ENCODE results near the gene TEX264. TPM values are rescaled to one million over a fixed set of nuclear protein-coding genes. Genes with fewer than 3 reads are reported as not detected.
"Not testable (repeated sequence)": the region's sequence is repeated elsewhere in the genome, so short reads cannot be mapped to it uniquely, and the experiment has no call there.

The TEX264 gene
- total and polyA plus RNA-seq, 2 experiments from 2014 or later: 74.1 to 83.9 TPM

DNA sequence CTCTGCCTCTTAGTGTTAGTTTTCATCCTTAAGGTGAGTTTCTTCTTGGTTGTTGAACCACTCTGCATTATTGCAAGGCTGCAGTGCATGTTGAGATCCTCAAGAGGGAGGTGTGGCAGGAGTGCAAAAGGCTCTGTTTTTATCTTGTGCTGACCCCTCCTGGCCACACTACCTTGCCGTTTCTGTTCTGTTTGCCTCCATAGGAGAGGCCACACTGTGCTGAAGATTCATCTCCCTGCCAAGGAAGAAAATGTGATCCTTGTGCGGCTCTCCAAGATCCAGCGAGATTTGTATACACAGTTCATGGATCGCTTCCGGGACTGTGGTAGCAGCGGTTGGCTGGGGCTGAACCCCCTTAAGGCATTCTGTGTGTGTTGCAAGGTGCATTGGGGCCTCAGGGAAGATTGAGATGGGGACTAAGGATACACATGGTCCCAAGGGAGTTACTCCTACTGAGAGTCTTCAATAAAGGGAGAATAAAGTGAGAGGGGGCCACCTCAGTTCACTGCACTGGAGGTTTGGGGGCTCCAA is 33.0 kb upstream of the TEX264 start:
- Histone ChIP-seq H3K27me3 (no peaks in the 10 kb centered on the region), H3K4me1 (ENCODE audit: low read depth) (no peaks in the 10 kb centered on the region), H3K9me3 (ENCODE audit: low read depth) (no peaks in the 10 kb centered on the region), H3K4me3 (no peak overlapping the region), H3K27ac (no peak overlapping the region), H3K36me3 (peaks cover 70% of the 10 kb centered on the region)
- peak; percentile 56 to 71 for DNase-seq (ENCODE audit: low read depth in 1 of 2, low spot score in 1 of 2)
- TF ChIP-seq, protein P1, sequence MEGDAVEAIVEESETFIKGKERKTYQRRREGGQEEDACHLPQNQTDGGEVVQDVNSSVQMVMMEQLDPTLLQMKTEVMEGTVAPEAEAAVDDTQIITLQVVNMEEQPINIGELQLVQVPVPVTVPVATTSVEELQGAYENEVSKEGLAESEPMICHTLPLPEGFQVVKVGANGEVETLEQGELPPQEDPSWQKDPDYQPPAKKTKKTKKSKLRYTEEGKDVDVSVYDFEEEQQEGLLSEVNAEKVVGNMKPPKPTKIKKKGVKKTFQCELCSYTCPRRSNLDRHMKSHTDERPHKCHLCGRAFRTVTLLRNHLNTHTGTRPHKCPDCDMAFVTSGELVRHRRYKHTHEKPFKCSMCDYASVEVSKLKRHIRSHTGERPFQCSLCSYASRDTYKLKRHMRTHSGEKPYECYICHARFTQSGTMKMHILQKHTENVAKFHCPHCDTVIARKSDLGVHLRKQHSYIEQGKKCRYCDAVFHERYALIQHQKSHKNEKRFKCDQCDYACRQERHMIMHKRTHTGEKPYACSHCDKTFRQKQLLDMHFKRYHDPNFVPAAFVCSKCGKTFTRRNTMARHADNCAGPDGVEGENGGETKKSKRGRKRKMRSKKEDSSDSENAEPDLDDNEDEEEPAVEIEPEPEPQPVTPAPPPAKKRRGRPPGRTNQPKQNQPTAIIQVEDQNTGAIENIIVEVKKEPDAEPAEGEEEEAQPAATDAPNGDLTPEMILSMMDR (IDR thresholded peaks at IDR 0.05; ENCODE audit: low read depth, low read length): peak; percentile 83

DNA sequence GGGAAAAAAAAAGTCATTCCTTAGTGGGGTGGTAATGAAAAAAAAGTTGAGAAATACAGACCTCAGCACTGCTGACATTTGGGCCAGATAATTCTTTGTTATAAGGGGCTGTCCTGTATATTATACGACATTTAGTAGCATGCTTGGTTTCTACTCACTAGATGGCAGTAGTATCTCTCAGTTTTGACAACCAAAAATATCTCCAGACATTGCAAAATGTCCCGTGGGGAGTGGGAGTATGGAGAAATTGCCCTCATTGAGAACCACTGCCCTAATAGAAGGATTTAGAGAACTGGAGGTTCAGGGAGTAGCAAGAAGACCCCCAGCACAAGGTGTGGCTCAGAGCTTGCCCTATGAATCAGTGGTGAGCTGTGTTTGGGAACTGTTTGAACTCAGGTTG is 28.6 kb upstream of the TEX264 start:
- Histone ChIP-seq H3K36me3 (peaks cover 77% of the 10 kb centered on the region), H3K4me1 (ENCODE audit: low read depth) (no peaks in the 10 kb centered on the region), H3K4me3 (no peak overlapping the region), H3K9me3 (ENCODE audit: low read depth) (no peaks in the 10 kb centered on the region), H3K27me3 (no peaks in the 10 kb centered on the region), H3K27ac (no peak overlapping the region)
- TF ChIP-seq, protein P1 (IDR thresholded peaks at IDR 0.05; ENCODE audit: low read depth, low read length): peak; percentile 46
- DNase-seq (ENCODE audit: low read depth in 1 of 2, low spot score in 1 of 2): peak; percentile 6 to 43

DNA sequence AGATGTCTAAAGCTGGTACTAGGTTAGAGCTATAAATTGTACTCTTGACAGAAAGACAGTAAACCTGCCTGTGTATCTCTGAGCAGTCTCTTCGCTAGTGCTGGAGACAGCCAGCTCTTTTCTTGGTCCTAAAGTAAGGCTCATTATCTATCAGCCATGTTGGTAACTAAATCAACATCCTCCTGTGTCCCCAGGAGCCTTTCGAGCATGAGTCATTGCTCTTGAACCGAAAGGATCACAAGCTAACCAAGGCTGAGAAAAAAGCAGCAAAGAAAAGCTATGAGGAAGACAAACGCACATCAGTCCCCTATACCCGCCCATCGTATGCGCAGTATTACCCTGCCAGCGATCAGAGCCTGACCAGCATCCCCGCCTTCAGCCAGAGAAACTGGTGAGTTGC is 25.0 kb upstream of the TEX264 start:
- peak in 1 of 2 donors; percentile 5 for DNase-seq (ENCODE audit: low read depth in 1 of 2, low spot score in 1 of 2)
- Histone ChIP-seq H3K27me3 (no peaks in the 10 kb centered on the region), H3K4me3 (no peak overlapping the region), H3K27ac (no peak overlapping the region), H3K9me3 (ENCODE audit: low read depth) (no peaks in the 10 kb centered on the region), H3K4me1 (ENCODE audit: low read depth) (no peaks in the 10 kb centered on the region), H3K36me3 (peaks cover 68% of the 10 kb centered on the region)
- TF ChIP-seq, protein P1 (IDR thresholded peaks at IDR 0.05; ENCODE audit: low read depth, low read length): no peak

DNA sequence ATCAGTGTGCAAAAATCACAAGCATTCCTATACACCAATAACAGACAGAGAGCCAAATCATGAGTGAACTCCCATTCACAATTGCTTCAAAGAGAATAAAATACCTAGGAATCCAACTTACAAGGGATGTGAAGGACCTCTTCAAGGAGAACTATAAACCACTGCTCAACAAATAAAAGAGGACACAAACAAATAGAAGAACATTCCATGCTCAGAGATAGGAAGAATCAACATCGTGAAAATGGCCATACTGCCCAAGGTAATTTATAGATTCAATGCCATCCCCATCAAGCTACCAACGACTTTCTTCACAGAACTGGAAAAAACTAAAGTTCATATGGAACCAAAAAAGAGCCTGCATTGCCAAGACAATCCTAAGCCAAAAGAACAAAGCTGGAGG is 18.9 kb upstream of the TEX264 start:
- H3K9me3 ChIP-seq (ENCODE audit: low read depth); H3K27me3 ChIP-seq; DNase-seq (ENCODE audit: low read depth in 1 of 2, low spot score in 1 of 2); H3K4me3 ChIP-seq; H3K4me1 ChIP-seq (ENCODE audit: low read depth); H3K27ac ChIP-seq: not testable (repeated sequence)
- peaks cover 31% of the 10 kb centered on the region for H3K36me3 ChIP-seq

DNA sequence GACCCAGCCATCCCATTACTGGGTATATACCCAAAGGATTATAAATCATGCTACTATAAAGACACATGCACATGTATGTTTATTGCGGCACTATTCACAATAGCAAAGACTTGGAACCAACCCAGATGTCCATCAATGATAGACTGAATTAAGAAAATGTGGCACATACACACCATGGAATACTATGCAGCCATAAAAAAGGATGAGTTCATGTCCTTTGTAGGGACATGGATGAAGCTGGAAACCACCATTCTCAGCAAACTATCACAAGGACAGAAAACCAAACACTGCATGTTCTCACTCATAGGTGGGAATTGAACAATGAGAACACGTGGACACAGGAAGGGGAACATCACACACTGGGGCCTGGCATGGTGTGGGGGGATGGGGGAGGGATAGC is 17.6 kb upstream of the TEX264 start:
- not testable (repeated sequence) for H3K27ac ChIP-seq; H3K27me3 ChIP-seq; DNase-seq (ENCODE audit: low read depth in 1 of 2, low spot score in 1 of 2); H3K9me3 ChIP-seq (ENCODE audit: low read depth); H3K4me1 ChIP-seq (ENCODE audit: low read depth); H3K4me3 ChIP-seq
- H3K36me3 ChIP-seq: peaks cover 26% of the 10 kb centered on the region

DNA sequence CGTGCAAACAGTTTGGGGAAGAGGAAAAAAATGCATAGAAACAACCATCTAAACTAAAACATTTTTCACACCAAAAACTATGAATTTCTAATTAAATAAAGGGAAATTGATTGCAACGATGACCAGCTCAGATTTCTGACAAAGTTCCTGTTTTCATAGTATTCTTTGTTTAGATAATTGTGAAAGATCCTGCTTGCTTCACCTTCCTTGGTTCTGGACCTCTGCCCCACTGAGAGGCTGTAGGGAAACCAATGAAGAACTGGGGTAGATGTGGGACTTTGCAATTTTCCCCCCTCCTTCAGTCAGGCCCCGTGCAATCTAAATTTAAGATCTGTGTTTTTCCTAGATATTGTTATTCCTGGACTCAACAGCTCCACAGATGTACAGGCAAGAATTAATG is 13.8 kb upstream of the TEX264 start:
- DNase-seq (ENCODE audit: low read depth in 1 of 2, low spot score in 1 of 2): no peak
- peaks cover 35% of the 10 kb centered on the region for H3K36me3 ChIP-seq
- no peak overlapping the region for H3K4me3 ChIP-seq
- H3K27me3 ChIP-seq: no peaks in the 10 kb centered on the region
- H3K27ac ChIP-seq: no peak overlapping the region
- TF ChIP-seq, protein P1 (IDR thresholded peaks at IDR 0.05; ENCODE audit: low read depth, low read length): no peak
- no peaks in the 10 kb centered on the region for H3K9me3 ChIP-seq (ENCODE audit: low read depth)
- H3K4me1 ChIP-seq (ENCODE audit: low read depth): no peaks in the 10 kb centered on the region

DNA sequence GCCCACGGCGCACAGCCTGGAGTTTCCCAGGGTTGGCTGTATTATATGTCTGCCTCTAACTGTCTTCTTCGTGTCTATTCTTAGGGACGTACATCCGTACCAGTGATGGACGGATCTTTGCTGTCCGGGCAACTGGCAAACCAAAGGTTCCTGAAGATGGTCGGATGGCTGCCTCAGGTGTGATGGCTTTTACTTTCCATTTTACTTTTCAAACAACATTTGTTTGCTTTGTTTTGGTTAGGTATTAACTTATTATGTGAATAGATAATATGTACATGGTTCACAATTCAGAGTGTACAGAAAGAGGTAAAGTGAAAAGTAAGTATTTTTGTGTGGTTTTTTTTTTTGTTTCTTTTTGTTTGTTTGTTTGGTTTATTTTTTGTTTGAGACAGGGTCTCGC is 11.1 kb upstream of the TEX264 start:
- Histone ChIP-seq H3K27me3 (no peaks in the 10 kb centered on the region), H3K27ac (no peak overlapping the region), H3K36me3 (peaks cover 41% of the 10 kb centered on the region), H3K4me3 (no peak overlapping the region), H3K9me3 (ENCODE audit: low read depth) (no peaks in the 10 kb centered on the region), H3K4me1 (ENCODE audit: low read depth) (no peaks in the 10 kb centered on the region)
- TF ChIP-seq, protein P1 (IDR thresholded peaks at IDR 0.05; ENCODE audit: low read depth, low read length): no peak
- no peak for DNase-seq (ENCODE audit: low read depth in 1 of 2, low spot score in 1 of 2)
